GM18505 (cell line): Measurements from ENCODE around the gene FUT7.

Source experiments
- ATAC-seq: cut with Tn5 transposase; IDR thresholded peaks from one replicate; pipeline ENCODE4 v1.9.1; 2021; ENCODE audit not compliant: unreplicated experiment
- POLR2A ChIP-seq: IDR thresholded peaks from 4 replicates; pipeline ENCODE4 v1.6.1; 2011; ENCODE audit warnings: borderline replicate concordance; ENCODE audit not compliant: insufficient read depth, insufficient read length; ENCODE audit errors: extremely low read depth

Gene FUT7

DNA sequence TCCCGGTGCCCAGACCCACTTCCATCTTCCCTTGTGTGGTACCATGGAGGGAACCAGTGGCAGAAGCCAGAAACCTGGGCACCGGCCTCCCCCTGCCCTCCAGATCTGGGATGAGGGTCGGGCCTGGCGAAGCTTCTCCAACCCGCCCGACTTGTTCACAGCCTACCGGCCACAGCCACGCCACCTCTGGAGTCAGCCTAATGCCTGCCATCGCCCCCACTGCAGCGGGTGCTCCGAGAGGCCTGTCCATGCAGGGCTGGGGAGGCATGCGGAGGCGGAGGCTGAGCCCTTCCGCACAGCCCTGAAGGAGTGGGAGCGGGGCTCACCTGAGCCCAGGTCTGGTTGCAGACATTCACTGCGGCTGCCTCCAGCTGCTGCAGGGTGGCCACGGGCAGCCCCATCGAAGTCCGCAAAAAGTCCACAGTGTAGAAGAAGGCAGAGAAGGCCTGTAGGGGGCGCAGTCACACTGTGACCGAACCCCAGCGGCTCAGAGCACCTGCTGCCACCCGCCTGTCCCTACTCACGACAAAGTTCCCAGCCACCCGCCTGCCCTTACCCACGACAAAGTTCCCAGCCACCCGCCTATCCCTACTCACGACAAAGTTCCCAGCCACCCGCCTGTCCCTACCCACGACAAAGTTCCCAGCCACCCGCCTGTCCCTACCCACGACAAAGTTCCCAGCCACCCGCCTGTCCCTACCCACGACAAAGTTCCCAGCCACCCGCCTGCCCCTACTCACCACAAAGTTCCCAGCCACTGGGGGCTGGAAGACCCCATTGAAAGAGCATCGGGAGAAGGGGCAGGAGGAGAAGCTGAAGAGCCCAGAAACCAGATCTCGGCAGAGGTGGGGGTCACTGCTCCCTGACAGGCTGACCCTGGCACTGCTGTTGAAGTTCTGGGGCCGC lies 17.9 kb upstream of the FUT7 start:
- ATAC-seq = no peak

DNA sequence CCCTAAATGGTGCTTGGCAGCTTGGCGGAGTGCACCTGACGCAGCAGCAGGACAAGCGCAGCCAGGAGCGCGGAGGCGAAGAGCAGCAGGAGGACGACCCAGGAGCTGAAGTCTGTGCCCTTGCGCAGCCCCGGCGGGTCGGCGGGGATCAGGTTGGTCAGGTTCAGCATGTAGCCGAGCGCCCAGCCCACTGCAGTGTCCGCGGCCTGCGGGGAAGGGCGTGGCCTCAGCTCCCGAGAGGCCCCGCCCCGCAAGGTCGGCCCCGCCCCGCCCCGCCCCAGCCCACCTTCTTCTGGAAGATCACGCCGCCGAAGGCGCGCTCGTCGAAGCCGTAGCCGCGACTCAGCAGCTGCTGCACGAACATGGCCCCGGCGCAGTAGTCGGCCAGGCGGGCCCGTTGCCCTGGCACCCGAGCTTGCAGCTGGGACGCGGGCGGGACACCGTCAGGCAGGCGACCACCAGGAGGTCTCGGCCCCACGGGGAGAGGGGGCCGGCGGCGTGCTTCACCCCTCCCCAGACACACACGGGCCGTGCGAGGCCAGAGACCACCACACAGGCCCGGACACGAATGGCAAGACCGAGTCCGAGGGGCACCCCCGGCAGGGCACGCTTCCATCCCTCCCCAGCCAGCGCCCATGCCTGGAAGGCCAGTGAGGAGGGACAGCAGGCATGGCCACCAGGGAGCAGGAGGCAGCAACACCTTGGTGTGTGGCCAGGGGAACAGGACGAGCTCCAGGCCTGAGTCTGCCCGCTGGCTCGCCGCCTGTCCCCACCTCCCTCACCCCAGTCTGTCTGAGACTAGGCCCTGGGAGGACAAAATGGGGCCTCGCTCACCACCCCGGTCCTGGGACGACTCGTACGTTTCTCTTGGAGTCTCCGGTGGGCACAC lies 17.0 kb upstream of the FUT7 start:
- no peak for TF ChIP-seq POLR2A
- ATAC-seq = no peak

More for the DNA sequence above, 17.9 kb upstream of the FUT7 start:
- TF ChIP-seq POLR2A = no peak

DNA sequence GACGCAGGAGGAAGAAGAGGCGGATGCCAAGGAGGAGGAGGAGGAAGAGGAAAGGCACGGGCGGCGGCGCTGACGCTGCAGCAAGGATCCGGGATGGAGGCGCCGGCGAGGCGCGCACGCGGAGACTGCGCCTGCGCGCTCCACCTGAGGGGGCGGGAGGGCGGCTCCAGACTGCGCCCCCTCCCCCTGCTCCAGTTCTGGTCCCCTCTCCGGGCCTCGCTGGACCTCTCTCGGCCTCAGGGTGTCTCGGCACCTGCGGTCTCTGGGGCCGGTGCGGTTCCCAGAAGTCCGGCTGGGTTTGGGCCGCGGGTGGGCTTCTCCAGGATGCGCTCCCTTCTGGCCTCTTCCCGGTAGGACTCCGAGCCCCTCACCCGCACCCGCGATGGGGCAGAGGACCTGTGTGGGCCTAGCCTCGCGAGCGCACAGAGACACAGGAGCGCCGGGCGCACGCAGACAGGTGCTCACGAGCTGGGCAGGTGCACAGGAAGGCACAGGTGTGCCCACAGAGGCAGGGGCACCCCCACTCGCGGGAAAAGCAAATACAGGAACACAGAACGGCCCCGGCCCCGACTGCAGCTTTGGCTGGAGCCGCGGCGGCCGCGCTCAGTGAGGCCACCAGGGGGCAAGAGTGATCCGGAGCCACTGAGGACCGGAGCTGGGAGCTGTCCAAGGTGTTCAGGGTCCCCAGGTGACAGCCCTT lies 14.3 kb upstream of the FUT7 start, which contains the start of gene NPDC1:
TSS of gene NPDC1 (minus strand) at position 90 of the 700 bp plus-strand sequence. CDS start 188 bp downstream, outside the sequence.
- TF ChIP-seq POLR2A = no peak
- ATAC-seq = no peak

DNA sequence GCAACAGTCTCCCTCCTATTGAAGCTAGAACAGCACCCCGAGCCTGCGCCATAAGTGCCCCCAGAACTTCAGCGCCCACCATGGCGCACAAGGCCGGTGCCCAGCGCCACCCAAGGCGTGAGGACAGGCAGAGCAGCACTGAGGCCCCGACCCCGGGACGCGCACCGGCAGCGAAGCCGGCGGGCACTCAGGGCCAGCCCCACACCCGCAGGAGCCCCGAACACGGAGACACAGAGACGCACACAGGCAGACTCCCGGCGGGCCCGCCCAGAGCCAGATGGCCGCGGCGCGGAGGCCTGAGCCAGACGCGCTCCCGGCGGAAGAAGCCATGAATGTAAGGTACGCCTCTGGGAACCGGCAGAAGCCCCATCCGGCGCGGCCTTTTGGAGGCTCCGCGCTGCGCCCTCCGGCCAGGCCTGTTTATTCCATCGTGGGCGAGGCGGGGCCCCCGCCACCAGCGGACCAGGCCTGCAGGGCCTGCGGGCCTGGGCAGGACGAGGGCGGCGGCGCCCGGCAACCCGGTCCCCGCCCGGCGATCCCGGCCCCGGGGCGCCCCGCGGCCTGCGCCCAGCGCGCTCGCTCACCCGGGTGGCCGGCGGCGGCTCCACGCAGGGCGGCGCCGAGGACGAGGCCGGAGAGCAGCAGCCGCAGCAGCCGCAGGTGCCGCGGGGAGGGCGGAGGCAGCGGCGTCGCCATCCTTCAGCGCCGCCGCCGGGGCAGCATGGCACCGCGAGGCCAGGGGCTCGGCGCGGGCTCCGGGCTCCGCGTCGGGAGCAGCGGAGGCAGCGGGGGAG lies 13.6 kb upstream of the FUT7 start:
- ATAC-seq = no peak
- TF ChIP-seq POLR2A = no peak

DNA sequence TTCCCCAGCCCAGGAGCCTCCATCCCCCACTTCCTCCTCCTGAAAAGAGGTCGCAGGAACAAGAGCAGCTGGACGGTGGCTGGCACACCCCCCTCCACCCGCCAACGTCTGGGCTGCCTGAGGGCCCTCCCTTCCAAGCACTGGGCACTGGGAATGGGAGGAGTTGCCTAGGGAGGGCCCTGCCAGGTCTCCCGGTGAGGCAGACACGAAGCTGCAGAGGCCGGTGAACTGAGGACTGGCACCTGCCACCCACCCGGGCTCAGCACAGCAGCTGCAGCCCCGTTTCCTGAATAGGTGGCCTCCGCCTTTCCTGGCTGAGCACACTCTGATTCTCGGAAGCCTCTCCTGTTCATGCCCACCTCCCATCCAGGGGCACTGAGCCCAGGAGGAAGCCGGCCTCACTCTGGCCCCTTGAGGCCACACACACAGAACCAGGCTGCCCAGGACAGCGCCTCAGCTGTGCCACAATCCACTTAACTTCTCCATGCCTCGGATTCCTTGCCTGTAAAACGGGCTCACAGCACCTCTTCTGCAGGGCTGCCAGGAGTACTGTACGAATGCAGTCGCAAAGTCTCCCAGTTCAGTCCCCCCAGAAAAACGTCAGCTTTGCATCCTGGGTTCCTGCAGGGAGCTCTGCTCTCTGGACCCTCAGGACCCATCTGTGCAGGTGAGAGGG lies 12.8 kb upstream of the FUT7 start:
- ATAC-seq = no peak

DNA sequence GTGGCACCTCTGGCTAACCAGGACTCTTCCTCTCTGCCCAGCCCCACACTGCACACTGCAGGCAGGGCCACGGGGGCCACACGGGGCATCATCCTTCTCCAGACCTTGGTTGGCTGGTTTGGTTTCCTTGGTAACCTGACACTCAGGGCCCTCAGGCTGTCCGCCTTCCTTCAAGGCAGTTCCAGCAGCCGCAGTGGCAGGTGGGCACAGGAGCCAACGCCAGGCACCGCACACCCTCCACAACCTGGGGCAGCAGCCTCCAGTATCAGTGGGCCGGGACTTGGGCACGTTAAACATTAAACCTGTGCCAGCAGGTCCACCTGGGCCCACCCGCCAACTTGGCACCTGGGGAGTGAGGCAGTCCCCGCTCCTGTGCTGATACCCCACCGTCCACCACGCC lies 12.1 kb upstream of the FUT7 start:
- ATAC-seq = no peak

More for the DNA sequence above, 12.8 kb upstream of the FUT7 start:
- no peak for TF ChIP-seq POLR2A

DNA sequence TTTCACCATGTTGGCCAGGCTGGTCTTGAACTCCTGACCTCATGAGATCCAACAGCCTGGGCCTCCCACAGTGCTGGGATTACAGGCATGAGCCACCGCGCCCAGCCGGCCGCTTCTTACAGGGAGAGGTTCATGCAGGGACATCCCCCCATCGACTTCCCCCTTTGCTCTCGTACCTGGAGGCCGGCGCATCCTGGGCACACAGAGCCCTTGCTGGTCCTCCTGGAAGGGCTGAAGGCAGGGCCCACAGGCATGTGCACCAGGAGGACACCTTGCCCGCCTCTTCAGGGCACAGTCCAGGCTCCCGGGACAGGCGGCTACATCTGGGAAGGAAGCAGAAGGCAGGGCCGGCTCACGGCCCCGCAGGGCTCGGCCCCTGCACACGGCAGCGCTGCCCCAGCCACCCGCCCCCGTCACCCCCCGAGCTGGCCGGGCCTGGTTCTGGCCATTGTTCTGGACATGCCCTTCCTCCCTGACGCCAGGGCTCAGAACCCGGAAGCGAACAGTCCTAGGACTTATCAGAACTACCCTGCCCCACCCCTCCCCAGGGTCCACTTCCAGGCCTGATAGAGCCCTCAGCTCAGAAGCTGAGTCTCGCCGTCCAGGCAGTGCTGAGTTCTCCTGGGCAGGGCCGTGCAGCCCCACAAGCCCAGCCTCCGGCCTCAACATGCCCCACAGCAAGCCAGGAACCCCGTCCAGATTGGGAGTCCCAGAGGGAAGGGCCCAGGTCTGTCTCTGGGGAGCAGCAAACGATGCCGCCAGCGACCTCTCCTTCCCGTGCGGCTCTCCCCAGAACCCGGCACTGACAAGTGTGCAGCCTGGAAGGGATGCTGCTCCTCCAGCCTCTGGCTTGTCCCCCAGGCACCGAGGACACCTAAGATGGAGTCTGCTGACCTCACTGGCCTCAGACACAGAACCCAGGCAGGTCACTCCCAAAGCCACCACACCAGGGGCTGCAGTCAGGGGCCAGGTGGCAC lies 11.2 kb upstream of the FUT7 start:
- no peak for ATAC-seq
- TF ChIP-seq POLR2A = no peak

More for the DNA sequence above, 12.1 kb upstream of the FUT7 start:
- no peak for TF ChIP-seq POLR2A

DNA sequence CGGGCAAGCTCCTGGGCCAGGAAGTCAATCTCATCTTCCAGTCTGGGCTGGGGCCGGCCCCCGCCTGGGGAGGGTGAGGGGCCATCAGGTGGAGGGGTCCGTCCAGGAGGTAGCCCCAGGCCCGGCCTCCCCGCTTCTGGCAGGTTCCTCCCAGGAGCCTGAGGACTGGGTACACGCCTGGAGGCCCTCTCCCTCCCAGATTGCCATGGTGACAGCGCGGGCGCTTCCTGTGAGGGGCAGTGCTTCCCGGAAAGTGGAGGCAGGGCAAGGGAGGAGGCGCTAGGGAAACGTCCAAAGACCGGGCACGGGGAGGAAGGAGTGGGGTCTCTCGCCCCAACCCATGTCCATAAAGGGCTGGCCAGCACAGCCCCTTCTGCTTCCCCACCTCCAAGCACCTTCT lies 9.2 kb upstream of the FUT7 start:
- no peak for ATAC-seq
- no peak for TF ChIP-seq POLR2A

DNA sequence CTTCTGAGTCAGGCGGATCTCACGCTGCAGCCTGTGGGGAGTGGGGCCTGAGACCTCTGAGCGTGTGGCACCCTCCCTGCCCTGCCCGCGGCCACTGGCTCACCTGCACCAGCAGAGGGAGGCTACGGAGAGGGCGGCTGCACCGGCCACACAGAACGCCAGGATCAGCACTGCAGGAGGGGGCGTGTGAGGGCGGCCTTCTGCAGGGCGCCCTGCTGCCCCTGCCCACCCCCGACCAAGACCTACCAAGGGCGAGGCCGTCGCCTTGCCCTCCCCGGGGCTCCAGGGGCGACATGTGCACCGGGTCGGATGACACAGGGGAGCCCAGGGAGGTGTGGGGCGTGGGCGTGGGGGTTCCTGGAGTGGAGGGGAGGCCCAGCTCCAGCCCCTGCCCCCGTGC lies 8.7 kb upstream of the FUT7 start:
- ATAC-seq = no peak
- no peak for TF ChIP-seq POLR2A

DNA sequence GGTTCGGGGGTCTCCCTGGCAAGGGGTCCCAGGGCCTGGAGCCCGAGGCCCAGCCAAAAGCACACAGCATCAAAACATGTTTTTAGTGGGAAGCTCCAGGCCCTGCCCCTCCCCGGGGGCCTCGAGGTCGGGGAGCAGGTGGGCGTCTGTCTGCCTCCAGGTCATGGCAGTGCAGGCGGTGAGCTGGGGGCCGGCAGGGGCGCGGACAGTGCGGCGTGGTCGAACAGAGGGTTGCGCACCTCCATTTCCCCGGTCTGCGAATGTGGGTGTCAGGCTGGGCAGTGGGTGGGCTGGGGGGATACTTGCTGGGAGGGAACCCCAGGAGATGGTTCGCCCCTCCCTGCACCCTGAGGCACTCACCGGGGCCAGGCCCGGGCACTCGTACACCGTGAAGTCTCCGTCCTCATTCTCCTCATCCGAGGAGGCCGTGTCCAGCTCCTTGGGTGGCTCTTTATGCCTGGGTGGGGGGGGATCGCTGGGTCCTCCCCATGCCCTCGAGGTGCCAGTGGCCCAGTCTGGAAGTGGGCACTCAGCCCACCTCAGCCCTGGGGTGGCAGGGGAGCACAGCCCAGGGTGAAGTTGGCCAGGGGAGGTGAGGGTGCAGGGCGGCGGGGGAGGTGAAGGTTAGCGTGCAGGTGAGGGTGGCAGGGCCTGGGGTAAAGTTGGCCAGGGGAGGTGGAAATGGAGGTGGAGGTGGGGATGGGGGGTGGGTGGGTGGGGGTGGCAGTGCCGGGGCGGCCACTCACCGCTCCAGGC lies 7.9 kb upstream of the FUT7 start:
- no peak for ATAC-seq
- no peak for TF ChIP-seq POLR2A
